ENCODE data around the gene TMEM86B. TPM values are rescaled to one million over a fixed set of nuclear protein-coding genes. Genes with fewer than 3 reads are reported as not detected.

The TMEM86B gene
- polyA plus RNA-seq, 1 of the 3 experiments (the other 2 are of a cell fraction): 3.0 TPM

- TF ChIP-seq, protein P1, sequence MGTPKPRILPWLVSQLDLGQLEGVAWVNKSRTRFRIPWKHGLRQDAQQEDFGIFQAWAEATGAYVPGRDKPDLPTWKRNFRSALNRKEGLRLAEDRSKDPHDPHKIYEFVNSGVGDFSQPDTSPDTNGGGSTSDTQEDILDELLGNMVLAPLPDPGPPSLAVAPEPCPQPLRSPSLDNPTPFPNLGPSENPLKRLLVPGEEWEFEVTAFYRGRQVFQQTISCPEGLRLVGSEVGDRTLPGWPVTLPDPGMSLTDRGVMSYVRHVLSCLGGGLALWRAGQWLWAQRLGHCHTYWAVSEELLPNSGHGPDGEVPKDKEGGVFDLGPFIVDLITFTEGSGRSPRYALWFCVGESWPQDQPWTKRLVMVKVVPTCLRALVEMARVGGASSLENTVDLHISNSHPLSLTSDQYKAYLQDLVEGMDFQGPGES (IDR thresholded peaks at IDR 0.05; ENCODE audit: low read depth, low read length): no peak
- no peak for TF ChIP-seq EP300 (IDR thresholded peaks at IDR 0.05; ENCODE audit: borderline replicate concordance in 1 of 2, low read depth in 1 of 2, low read length in 1 of 2)
- no peak for TF ChIP-seq FOXM1 (IDR thresholded peaks at IDR 0.05; ENCODE audit: low read depth)
- no peak for TF ChIP-seq TEAD4 (IDR thresholded peaks at IDR 0.05; ENCODE audit: borderline replicate concordance, insufficient read depth)
Observed at GRCh38 chr19:55226788-55227187, 1.8 kb downstream of the TMEM86B start (continued).

DNA sequence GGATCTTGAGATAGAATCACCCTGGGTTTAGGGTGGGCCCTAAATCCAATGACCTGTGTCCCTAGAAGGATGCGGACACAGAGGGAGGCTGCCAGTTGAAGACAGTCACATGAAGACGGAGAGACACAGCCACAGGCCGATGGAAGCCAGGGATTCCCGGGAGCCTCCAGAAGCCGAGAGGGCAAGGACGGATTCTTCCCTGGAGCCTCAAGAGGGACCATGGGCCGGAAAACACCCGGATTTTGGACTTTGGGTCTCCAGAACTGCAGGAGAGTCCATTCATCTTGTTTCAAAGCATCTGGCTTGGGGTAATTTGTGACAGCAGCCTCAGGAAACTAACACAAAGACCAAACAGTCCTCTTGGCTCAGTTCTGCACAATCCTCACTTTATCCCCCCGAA is 2.3 kb downstream of the TMEM86B start:
- H3K9me3 ChIP-seq: no peaks in the 10 kb centered on the region

More for the DNA sequence above, 2.3 kb downstream of the TMEM86B start:
- no peaks in the 10 kb centered on the region for H3F3A ChIP-seq (replicated peaks; ENCODE audit: insufficient read depth)
- H3K9ac ChIP-seq: no peak overlapping the region
- H4K20me1 ChIP-seq (ENCODE audit: insufficient read depth): peaks cover 16% of the 10 kb centered on the region; the same call in 1 of the 2 replicates
- no peaks in the 10 kb centered on the region for H3K79me2 ChIP-seq (ENCODE audit: insufficient read depth)
- H3K4me3 ChIP-seq (ENCODE audit: low read depth in 2 of 2, low read length in 1 of 2): no peak overlapping the region
- peaks cover 0 to 38% of the 10 kb centered on the region in 2 experiments; a peak in 1 of 4 replicates for H3K4me1 ChIP-seq (ENCODE audit: control insufficient read depth in 1 of 2, insufficient read depth in 2 of 2, low read depth in 1 of 2, low read length in 1 of 2)
- H3K27me3 ChIP-seq (ENCODE audit: insufficient read depth): no peaks in the 10 kb centered on the region
- H2AFZ ChIP-seq (ENCODE audit: low read depth): no peak overlapping the region
- H3K9me2 ChIP-seq: no peaks in the 10 kb centered on the region
- TF ChIP-seq USF2 (IDR thresholded peaks at IDR 0.05; ENCODE audit: borderline replicate concordance, low read depth, low read length) (no peak), RAD21 (IDR thresholded peaks at IDR 0.05; ENCODE audit: low read length) (no peak), GATA2 (CRISPR knock-in tag; IDR thresholded peaks at IDR 0.05) (no peak), RFX5 (IDR thresholded peaks at IDR 0.05; ENCODE audit: low read length) (no peak), NFIC (IDR thresholded peaks at IDR 0.05; ENCODE audit: borderline replicate concordance) (no peak), TCF12 (IDR thresholded peaks at IDR 0.05) (no peak), POLR2AphosphoS5 (IDR thresholded peaks at IDR 0.05; ENCODE audit: low read depth, low read length) (no peak), SMC3 (IDR thresholded peaks at IDR 0.05; ENCODE audit: low read depth, low read length) (no peak), FOXM1 (IDR thresholded peaks at IDR 0.05; ENCODE audit: low read depth) (no peak), NRF1 (IDR thresholded peaks at IDR 0.05; ENCODE audit: low read depth, low read length) (no peak), YY1 (IDR thresholded peaks at IDR 0.05; ENCODE audit: low read depth) (no peak), GABPA (IDR thresholded peaks at IDR 0.05; ENCODE audit: low read depth) (no peak), JUND (IDR thresholded peaks at IDR 0.05) (no peak), MAX (IDR thresholded peaks at IDR 0.05; ENCODE audit: low read depth) (no peak)
- TF ChIP-seq, protein P2, sequence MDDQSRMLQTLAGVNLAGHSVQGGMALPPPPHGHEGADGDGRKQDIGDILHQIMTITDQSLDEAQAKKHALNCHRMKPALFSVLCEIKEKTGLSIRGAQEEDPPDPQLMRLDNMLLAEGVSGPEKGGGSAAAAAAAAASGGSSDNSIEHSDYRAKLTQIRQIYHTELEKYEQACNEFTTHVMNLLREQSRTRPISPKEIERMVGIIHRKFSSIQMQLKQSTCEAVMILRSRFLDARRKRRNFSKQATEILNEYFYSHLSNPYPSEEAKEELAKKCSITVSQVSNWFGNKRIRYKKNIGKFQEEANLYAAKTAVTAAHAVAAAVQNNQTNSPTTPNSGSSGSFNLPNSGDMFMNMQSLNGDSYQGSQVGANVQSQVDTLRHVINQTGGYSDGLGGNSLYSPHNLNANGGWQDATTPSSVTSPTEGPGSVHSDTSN (IDR thresholded peaks at IDR 0.05): no peak
- ChIA-PET POLR2A (no interaction called here), CTCF (interaction anchor here (1.3 kb wide), 1 partner anchor 75 kb away, joined by 5 read pairs; no protein-coding TSS in a partner anchor)
- DNase-seq: no peak
- peaks cover 0 to 43% of the 10 kb centered on the region in 2 experiments for H3K36me3 ChIP-seq (replicated peaks in 1 of 2; ENCODE audit: control insufficient read depth in 1 of 2, insufficient read depth in 2 of 2, low read length in 1 of 2)
- 89% methylated on average over 8 of the region's 9 CpGs for WGBS (ENCODE audit: low lambda C conversion rate)
- peak overlapping the region in 1 of 2 experiments; percentile 9; a peak in 1 of 4 replicates for H3K27ac ChIP-seq (ENCODE audit: low read depth in 2 of 2, low read length in 1 of 2)
- H3K4me2 ChIP-seq: no peak overlapping the region
